Measurements from ENCODE around the gene GON4L.

GON4L gene

DNA sequence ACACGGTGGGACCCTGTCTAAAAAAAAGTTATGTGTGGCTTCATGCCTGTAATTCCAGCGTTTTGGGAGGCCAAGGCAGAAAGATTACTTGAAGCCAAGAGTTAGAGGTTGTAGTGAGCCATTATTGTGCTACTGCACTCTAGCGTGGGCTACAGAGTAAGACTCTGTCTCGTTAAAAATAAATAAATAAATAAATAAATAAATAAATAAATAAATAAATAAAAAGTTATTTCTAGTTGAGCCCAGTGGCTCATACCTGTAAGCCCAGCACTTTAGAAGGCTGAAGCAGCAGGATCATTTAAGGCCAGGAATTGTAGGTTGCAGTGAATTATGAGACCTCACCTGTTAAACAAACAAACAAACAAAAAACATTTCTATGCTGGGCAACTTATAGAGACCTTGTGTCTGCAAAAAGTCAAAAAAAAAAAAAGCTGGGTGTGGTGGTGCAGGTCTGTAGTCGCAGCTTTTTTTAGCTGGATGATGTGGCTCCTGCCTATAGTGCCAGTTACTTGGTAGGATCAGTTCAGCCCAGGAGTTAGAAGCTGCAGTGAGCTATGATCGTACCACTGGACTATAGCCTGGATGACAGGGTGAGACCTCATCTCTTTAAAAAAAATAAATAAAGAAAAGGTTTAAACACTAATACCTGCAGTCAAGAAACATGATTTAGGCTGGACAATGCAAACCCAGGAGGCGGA is 25.6 kb downstream of the GON4L start:
- TF ChIP-seq NFIC (IDR thresholded peaks at IDR 0.05) = no peak
- TF ChIP-seq CREB1 (IDR thresholded peaks at IDR 0.05; ENCODE audit: low read depth) = no peak
- TF ChIP-seq TEAD4 (IDR thresholded peaks at IDR 0.05) = no peak
- no peak for TF ChIP-seq EGR1 (IDR thresholded peaks at IDR 0.05)
- no peak for TF ChIP-seq TAF1 (IDR thresholded peaks at IDR 0.05; ENCODE audit: low read depth)
- TF ChIP-seq CEBPB (IDR thresholded peaks at IDR 0.05) = no peak
- TF ChIP-seq USF1 (IDR thresholded peaks at IDR 0.05) = no peak
- TF ChIP-seq TCF12 (IDR thresholded peaks at IDR 0.05; ENCODE audit: low read depth) = no peak
- TF ChIP-seq RAD21 (IDR thresholded peaks at IDR 0.05; ENCODE audit: low read depth) = no peak
- no peak for TF ChIP-seq YY1 (IDR thresholded peaks at IDR 0.05; ENCODE audit: low read depth)
- TF ChIP-seq REST (IDR thresholded peaks at IDR 0.05; ENCODE audit: low read depth) = no peak
- TF ChIP-seq FOXM1 (IDR thresholded peaks at IDR 0.05; ENCODE audit: borderline replicate concordance, low read depth) = no peak
- no peak for TF ChIP-seq EP300 (IDR thresholded peaks at IDR 0.05; ENCODE audit: borderline replicate concordance)
- TF ChIP-seq, protein P1, sequence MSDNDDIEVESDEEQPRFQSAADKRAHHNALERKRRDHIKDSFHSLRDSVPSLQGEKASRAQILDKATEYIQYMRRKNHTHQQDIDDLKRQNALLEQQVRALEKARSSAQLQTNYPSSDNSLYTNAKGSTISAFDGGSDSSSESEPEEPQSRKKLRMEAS (IDR thresholded peaks at IDR 0.05) = no peak
- TF ChIP-seq ZBTB7A (IDR thresholded peaks at IDR 0.05; ENCODE audit: low read depth) = no peak

GRCh38 chr1:155827450-155827849 is 29.6 kb downstream of the GON4L start:
- no peak for TF ChIP-seq NFIC (IDR thresholded peaks at IDR 0.05)
- TF ChIP-seq REST (IDR thresholded peaks at IDR 0.05; ENCODE audit: low read depth) = no peak
- TF ChIP-seq EP300 (IDR thresholded peaks at IDR 0.05; ENCODE audit: borderline replicate concordance) = no peak
- no peak for TF ChIP-seq TEAD4 (IDR thresholded peaks at IDR 0.05)
- no peak for TF ChIP-seq RAD21 (IDR thresholded peaks at IDR 0.05; ENCODE audit: low read depth)
- TF ChIP-seq CEBPB (IDR thresholded peaks at IDR 0.05) = no peak
- no peak for TF ChIP-seq USF1 (IDR thresholded peaks at IDR 0.05)
- TF ChIP-seq TCF12 (IDR thresholded peaks at IDR 0.05; ENCODE audit: low read depth) = no peak
- TF ChIP-seq EGR1 (IDR thresholded peaks at IDR 0.05) = no peak

DNA sequence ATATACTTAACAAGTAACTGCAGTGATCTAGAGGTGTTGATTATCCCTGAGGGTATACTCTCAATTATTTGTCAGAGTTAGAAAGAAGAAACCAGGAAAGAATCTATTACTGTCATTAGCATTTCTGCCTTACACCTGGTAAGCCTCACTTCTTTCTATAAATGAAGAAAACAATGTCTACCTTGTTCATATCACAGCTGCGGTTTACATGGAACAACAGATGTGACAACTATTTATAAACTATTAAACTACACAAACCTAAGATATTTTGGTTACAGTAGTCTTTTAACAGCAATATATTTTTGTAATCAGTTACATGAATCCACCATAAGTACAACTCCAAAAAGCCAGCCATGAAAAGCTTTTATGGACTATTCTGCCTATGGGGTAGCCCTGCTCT is 40.7 kb downstream of the GON4L start:
- TF ChIP-seq FOXM1 (IDR thresholded peaks at IDR 0.05; ENCODE audit: borderline replicate concordance, low read depth) (no peak), EP300 (IDR thresholded peaks at IDR 0.05; ENCODE audit: borderline replicate concordance) (no peak), ZBTB7A (IDR thresholded peaks at IDR 0.05; ENCODE audit: low read depth) (no peak), EGR1 (IDR thresholded peaks at IDR 0.05) (no peak), CEBPB (IDR thresholded peaks at IDR 0.05) (no peak), TAF1 (IDR thresholded peaks at IDR 0.05; ENCODE audit: low read depth) (no peak), TEAD4 (IDR thresholded peaks at IDR 0.05) (no peak), USF1 (IDR thresholded peaks at IDR 0.05) (no peak), YY1 (IDR thresholded peaks at IDR 0.05; ENCODE audit: low read depth) (no peak), TCF12 (IDR thresholded peaks at IDR 0.05; ENCODE audit: low read depth) (no peak), REST (IDR thresholded peaks at IDR 0.05; ENCODE audit: low read depth) (no peak), CREB1 (IDR thresholded peaks at IDR 0.05; ENCODE audit: low read depth) (no peak)
- TF ChIP-seq, protein P1 (IDR thresholded peaks at IDR 0.05) = no peak

DNA sequence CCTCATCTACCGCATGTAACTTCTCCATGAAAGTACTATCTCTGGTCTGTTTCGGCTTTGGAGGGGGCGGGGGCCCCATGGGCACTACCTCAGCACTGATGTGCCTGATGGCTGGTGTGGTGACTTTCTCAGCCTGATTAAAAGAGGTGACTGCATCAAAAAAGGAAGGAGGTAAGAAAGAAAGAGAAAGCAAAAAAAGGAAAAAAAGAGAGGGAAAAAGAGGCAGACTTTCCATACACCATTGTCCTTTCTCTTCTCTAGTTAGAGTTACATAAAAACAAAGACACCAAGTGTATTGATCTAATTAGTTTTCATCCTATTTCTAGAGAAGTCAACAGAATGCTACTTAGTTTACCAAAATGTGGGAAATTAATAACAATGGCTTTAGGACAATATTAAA is 43.3 kb downstream of the GON4L start:
- TF ChIP-seq REST (IDR thresholded peaks at IDR 0.05; ENCODE audit: low read depth) (no peak), NFIC (IDR thresholded peaks at IDR 0.05) (no peak), TAF1 (IDR thresholded peaks at IDR 0.05; ENCODE audit: low read depth) (no peak), USF1 (IDR thresholded peaks at IDR 0.05) (no peak), EGR1 (IDR thresholded peaks at IDR 0.05) (no peak), FOXM1 (IDR thresholded peaks at IDR 0.05; ENCODE audit: borderline replicate concordance, low read depth) (no peak), YY1 (IDR thresholded peaks at IDR 0.05; ENCODE audit: low read depth) (no peak), CREB1 (IDR thresholded peaks at IDR 0.05; ENCODE audit: low read depth) (no peak), RAD21 (IDR thresholded peaks at IDR 0.05; ENCODE audit: low read depth) (no peak), EP300 (IDR thresholded peaks at IDR 0.05; ENCODE audit: borderline replicate concordance) (no peak), CEBPB (IDR thresholded peaks at IDR 0.05) (no peak), TCF12 (IDR thresholded peaks at IDR 0.05; ENCODE audit: low read depth) (no peak)
